ENCODE results near the gene SNX8. TPM values are rescaled to one million over a fixed set of nuclear protein-coding genes. Genes with fewer than 3 reads are reported as not detected.

The SNX8 gene
- total and polyA plus RNA-seq, 2 experiments from 2014 or later = 24.7 to 81.4 TPM

- Histone ChIP-seq H3K9me2 (replicated peaks; ENCODE audit: insufficient read depth) (no peaks in the 10 kb centered on the region), H3K27ac (peak within 1 kb of the TSS; percentile 96), H3K36me3 (replicated peaks; ENCODE audit: insufficient read depth, low read depth) (no peaks in the 10 kb centered on the region), H3K4me1 (ENCODE audit: insufficient read depth) (peaks cover 21% of the 10 kb centered on the region), H3K4me2 (peak within 1 kb of the TSS; percentile 94), H2AFZ (peak within 1 kb of the TSS; percentile 72), H3K9me3 (ENCODE audit: low read depth) (no peaks in the 10 kb centered on the region), H3K79me2 (peaks cover 58% of the 10 kb centered on the region), H4K20me1 (ENCODE audit: insufficient read depth, poor library complexity, severe bottlenecking) (peaks cover 38% of the 10 kb centered on the region), H3K27me3 (no peaks in the 10 kb centered on the region), H3K4me3 (peak within 1 kb of the TSS; percentile 98)
- DNase-seq (ENCODE audit: low spot score) = peak; percentile 95
- WGBS (ENCODE audit: low lambda C conversion rate, missing lambda C conversion rate) = under 1% methylated on average over 53 of the region's 55 CpGs
- no peak for TF ChIP-seq EZH2phosphoT487 (IDR thresholded peaks at IDR 0.05; ENCODE audit: low read depth, severe bottlenecking, unreplicated experiment)
- TF ChIP-seq CTCF (IDR thresholded peaks at IDR 0.05; ENCODE audit: poor library complexity) = no peak
- no peak for TF ChIP-seq EZH2 (IDR thresholded peaks at IDR 0.05; ENCODE audit: borderline replicate concordance)
Measured at GRCh38 chr7:2354186-2354938, 40.1 kb upstream of the SNX8 start, which contains the start of gene EIF3B. Gene EIF3B (plus strand): TSS chr7:2354827. CDS start chr7:2354922, 95 bp downstream.

- Histone ChIP-seq H3K4me2 (peak overlapping the region; percentile 85), H4K20me1 (ENCODE audit: insufficient read depth, poor library complexity, severe bottlenecking) (peaks cover 33% of the 10 kb centered on the region), H3K27me3 (no peaks in the 10 kb centered on the region), H3K9me3 (ENCODE audit: low read depth) (no peaks in the 10 kb centered on the region), H2AFZ (peak overlapping the region; percentile 72), H3K79me2 (peaks cover 53% of the 10 kb centered on the region), H3K36me3 (replicated peaks; ENCODE audit: insufficient read depth, low read depth) (no peaks in the 10 kb centered on the region), H3K4me3 (peak overlapping the region; percentile 20), H3K9me2 (replicated peaks; ENCODE audit: insufficient read depth) (no peaks in the 10 kb centered on the region), H3K4me1 (ENCODE audit: insufficient read depth) (peaks cover 21% of the 10 kb centered on the region), H3K27ac (peak overlapping the region; percentile 96)
- DNase-seq (ENCODE audit: low spot score) = peak; percentile 94
- TF ChIP-seq EZH2 (IDR thresholded peaks at IDR 0.05; ENCODE audit: borderline replicate concordance) (no peak), CTCF (IDR thresholded peaks at IDR 0.05; ENCODE audit: poor library complexity) (no peak), EZH2phosphoT487 (IDR thresholded peaks at IDR 0.05; ENCODE audit: low read depth, severe bottlenecking, unreplicated experiment) (no peak)
- WGBS (ENCODE audit: low lambda C conversion rate, missing lambda C conversion rate) = 2% methylated on average over 25 of the region's 26 CpGs
Measured at GRCh38 chr7:2353936-2354185, 39.6 kb upstream of the SNX8 start.

DNA sequence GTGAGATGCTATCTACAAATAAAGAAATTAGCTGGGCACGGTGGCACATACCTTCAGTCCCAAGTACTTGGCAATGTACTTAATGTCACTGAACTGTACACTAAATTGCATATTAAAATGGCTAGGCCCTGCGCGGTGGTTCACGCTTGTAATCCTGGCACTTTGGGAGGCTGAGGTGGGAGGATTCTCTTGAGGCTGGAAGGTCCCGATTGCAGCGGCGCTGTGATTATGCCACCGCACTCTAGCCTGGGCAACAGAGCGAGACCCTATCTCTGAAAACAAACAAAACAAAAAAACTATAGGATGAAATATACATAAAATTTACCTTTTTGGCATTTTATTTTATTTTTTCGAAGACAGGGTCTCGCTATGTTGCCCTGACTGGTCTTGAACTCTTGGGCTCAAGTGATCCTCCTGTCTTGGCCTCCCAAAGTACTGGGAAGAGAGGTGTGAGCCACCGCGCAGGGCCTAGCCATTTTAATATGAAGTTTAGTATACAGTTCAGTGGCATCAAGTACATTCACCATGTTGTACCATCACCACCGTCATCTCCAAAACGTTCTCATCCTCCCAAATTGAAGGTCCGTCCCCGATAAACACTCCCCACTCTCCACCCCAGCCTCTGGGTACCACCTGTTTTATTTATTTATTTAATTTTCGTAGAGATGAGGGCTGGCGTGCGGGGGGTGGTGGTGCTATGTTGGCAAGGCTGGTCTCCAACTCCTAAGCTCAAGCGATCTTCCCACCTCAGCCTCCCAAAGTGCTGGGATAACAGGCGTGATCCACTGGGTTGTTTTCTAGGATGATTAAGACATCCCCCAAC, 39.1 kb upstream of the SNX8 start:
- WGBS (ENCODE audit: low lambda C conversion rate, missing lambda C conversion rate) = 67% methylated on average over 22 of the region's 22 CpGs
- peaks cover 47% of the 10 kb centered on the region for H3K79me2 ChIP-seq

More for the DNA sequence above, 39.1 kb upstream of the SNX8 start:
- peaks cover 27% of the 10 kb centered on the region for H4K20me1 ChIP-seq (ENCODE audit: insufficient read depth, poor library complexity, severe bottlenecking)
- no peak for DNase-seq (ENCODE audit: low spot score)
- H3K4me1 ChIP-seq (ENCODE audit: insufficient read depth) = peaks cover 21% of the 10 kb centered on the region
- peak overlapping the region; percentile 20 for H3K4me3 ChIP-seq
- no peaks in the 10 kb centered on the region for H3K27me3 ChIP-seq
- H3K9me3 ChIP-seq (ENCODE audit: low read depth) = no peaks in the 10 kb centered on the region
- peak overlapping the region; percentile 85 for H3K4me2 ChIP-seq
- TF ChIP-seq EZH2phosphoT487 (IDR thresholded peaks at IDR 0.05; ENCODE audit: low read depth, severe bottlenecking, unreplicated experiment) (no peak), CTCF (IDR thresholded peaks at IDR 0.05; ENCODE audit: poor library complexity) (no peak), EZH2 (IDR thresholded peaks at IDR 0.05; ENCODE audit: borderline replicate concordance) (no peak)
- H3K36me3 ChIP-seq (replicated peaks; ENCODE audit: insufficient read depth, low read depth) = no peaks in the 10 kb centered on the region
- H2AFZ ChIP-seq = peak overlapping the region; percentile 72
- H3K27ac ChIP-seq = peak overlapping the region; percentile 96
- H3K9me2 ChIP-seq (replicated peaks; ENCODE audit: insufficient read depth) = no peaks in the 10 kb centered on the region

Measured in hepatocyte (in vitro differentiated cells).